ENCODE data around the gene SLC6A18.

The SLC6A18 gene

DNA sequence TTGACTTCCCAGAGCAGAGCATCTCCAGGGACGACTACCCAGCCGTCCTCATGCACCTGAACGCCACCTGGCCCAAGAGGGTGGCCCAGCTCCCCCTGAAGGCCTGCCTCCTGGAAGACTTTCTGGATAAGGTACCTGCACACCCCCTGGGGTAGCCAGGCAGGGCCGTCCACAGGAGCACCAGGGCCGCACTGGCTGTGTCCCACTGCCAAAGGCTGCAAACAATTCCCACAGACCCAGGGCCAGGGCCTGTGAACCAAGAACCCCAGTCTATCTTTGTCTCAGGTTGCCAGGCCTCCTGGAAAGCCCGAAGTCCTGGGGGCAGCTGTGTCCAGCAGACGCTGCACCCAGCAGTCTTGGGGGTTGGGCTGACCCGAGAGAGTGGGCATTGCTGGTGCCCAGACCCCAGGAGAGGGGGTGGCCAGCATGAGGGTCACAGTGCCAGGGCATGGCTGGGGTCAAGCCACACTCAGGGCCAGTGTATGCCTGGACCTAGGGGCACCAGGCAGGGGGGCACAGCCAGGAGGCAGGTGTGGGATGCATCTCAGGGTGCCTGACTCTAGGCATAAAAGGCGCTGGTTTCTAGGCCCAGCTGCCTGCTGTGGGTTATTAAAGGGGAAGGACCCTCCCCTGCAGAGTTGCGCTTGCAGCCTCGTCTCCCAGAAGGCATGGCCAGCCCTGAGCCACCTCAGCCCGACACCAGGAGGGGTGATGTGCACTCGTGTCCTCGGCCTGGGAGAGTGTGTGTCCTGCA, 17.7 kb downstream of the SLC6A18 start:
- Mint-ChIP-seq H3K9me3 (no peaks in the 10 kb centered on the region), H3K4me3 (no peak overlapping the region), H3K27ac (no peak overlapping the region), H3K36me3 (no peaks in the 10 kb centered on the region), H3K4me1 (no peaks in the 10 kb centered on the region)
- DNase-seq (ENCODE audit: low spot score in 2 of 2) (no peak), ATAC-seq (no peak)

DNA sequence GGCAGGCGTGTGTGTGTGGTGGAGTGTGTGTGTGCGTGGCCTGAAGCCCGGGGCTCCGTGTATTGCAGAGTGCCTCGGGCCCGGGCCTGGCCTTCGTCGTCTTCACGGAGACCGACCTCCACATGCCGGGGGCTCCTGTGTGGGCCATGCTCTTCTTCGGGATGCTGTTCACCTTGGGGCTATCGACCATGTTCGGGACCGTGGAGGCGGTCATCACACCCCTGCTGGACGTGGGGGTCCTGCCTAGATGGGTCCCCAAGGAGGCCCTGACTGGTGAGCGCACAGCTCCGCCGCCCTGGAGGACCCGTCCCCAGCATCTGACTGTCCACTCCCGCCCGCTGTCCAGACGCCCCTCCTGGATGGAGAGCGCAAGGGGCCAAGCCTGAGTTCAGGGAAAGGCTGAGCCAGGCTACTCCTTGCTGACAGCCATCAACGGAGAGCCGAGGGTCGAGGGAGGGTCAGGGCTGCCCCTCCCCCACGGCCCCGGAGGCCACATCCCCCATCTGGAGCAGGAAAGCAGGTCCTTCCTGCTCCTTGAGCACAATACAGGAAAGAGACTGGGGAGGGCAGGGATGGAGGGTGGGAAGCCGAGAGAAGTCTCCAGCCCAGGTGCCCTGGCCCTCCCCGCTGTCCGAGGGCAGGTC, 18.4 kb downstream of the SLC6A18 start:
- no peak overlapping the region for H3K27ac Mint-ChIP-seq
- DNase-seq (ENCODE audit: low spot score in 2 of 2) (no peak), ATAC-seq (no peak)
- no peaks in the 10 kb centered on the region for H3K4me1 Mint-ChIP-seq
- no peaks in the 10 kb centered on the region for H3K9me3 Mint-ChIP-seq
- H3K36me3 Mint-ChIP-seq, result no peaks in the 10 kb centered on the region
- no peak overlapping the region for H3K4me3 Mint-ChIP-seq

DNA sequence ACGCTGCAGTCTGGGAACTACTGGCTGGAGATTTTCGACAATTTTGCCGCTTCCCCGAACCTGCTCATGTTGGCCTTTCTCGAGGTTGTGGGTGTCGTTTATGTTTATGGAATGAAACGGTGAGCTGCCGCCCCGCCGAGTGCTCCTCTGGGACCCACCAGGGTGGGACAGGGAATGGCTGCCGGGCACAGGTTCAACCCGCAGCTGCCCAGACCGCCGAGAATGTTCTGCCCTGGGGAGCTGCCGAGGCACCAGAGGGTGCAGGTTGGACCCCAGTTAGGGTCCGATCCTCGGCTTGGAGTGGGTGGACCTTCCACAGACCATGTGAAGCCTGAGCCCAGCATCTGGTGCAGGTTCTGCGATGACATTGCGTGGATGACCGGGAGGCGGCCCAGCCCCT, 19.1 kb downstream of the SLC6A18 start:
- DNase-seq (ENCODE audit: low spot score in 2 of 2) (no peak), ATAC-seq (no peak)
- Mint-ChIP-seq H3K9me3 (no peaks in the 10 kb centered on the region), H3K4me3 (no peak overlapping the region), H3K36me3 (no peaks in the 10 kb centered on the region), H3K4me1 (no peaks in the 10 kb centered on the region), H3K27ac (no peak overlapping the region)

DNA sequence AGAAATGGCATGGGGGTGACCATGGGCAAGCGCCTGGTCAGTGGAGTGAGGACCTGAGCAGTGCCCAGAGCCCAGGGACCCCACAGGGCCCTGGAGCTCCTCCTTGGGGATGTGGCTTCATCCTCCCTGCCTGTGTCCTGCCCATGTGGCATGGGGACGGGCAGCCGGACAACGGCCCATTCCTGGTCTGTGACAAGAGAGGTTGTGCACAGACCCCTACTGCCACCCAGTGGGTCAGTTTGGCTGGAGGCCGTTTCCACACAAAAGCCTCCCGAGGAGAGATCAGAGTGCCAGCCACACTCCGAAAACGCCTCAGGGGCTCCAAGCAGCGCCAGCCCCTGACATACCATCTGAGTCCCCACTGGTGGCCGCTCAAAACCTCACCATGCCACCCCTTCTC, 19.8 kb downstream of the SLC6A18 start:
- Mint-ChIP-seq H3K4me1 (no peaks in the 10 kb centered on the region), H3K27ac (no peak overlapping the region), H3K36me3 (no peaks in the 10 kb centered on the region), H3K9me3 (no peaks in the 10 kb centered on the region), H3K4me3 (no peak overlapping the region)
- DNase-seq (ENCODE audit: low spot score in 2 of 2) (no peak), ATAC-seq (no peak)

DNA sequence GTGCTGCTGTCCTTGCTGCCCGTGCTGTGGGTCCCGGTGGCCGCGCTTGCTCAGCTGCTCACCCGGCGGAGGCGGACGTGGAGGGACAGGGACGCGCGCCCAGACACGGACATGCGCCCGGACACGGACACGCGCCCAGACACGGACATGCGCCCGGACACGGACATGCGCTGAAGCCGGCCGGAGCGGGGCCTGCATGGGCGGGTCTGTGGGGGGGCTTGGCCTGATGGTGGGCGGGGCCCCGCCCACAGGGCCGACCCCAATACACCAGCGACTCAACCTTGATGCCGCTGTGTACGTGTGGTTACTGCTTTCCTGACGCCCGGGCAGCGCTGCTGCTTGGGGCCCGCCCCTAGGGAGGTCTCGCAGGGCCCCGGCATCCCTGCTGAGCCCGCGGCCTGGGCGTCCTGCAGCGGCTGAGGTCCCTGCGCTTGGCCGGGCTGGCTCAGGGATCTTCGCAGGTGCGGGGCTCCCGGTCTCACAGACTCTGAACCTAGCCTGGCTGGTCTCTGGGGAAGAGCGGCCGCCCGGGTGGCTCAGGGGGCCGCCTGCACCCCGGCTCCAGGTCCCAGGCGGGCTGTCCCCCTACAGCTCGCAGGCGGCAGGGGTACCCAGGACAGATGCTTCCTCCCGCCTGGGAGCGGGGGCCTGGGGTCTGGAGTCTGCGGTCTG, 20.9 kb downstream of the SLC6A18 start:
- Mint-ChIP-seq H3K9me3 (no peaks in the 10 kb centered on the region), H3K36me3 (no peaks in the 10 kb centered on the region), H3K27ac (no peak overlapping the region), H3K4me3 (no peak overlapping the region), H3K4me1 (no peaks in the 10 kb centered on the region)
- DNase-seq (ENCODE audit: low spot score in 2 of 2) (no peak), ATAC-seq (no peak)

DNA sequence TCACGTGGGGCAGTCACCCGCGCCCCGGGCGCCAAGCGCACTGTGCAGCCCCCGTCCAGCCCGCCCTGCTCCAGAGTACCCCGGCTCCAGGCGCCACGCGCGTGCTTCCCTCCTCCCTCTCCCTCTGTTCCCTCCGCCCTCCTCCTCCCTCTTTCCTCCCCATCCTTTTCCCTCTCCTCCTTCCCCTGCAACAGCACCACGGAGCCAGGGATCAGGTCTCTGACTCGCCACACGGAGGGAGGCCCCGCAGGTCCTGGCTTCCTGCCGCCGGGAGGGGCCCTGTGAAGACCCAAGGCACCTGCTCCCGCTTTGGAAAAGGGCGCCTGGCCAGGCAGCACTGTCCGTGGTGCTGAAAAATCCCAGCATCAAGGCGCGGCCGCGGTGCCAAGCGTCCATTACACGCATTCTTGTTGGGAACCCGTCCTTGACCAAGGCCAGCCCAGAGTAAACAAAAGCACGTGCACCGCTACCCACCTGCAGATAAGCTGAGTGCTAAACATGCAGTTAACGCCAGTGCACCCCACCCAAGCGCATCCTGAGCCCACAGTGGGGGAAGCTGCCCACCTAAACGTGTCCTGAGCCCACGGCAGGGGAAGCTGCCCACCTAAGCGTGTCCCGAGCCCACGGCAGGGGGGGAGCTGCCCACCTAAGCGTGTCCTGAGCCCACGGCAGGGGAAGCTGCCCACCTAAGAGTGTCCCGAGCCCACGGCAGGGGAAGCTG, 21.7 kb downstream of the SLC6A18 start:
- no peak for ATAC-seq
- Mint-ChIP-seq H3K4me1 (no peaks in the 10 kb centered on the region), H3K36me3 (no peaks in the 10 kb centered on the region), H3K9me3 (no peaks in the 10 kb centered on the region), H3K4me3 (no peak overlapping the region), H3K27ac (no peak overlapping the region)
- DNase-seq (ENCODE audit: low spot score in 2 of 2), result no peak

DNA sequence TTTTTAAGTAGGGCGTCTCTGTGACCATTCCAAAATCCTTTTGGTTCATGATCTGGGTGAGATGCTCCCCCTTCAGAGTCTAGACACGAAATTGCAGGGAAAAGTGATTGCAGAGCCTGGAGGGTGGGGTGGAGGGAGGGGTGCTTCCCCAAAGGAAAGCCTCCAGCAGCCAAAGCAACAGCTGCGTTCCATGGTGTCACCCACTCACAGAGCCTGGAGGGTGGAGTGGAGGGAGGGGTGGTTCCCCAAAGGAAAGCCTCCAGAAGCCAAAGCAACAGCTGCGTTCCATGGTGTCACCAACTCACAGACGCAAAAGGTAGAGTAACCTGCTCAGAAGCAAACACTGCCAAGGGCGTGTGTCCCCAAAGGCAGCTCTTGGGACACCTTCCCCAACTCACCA, 22.6 kb downstream of the SLC6A18 start:
- no peaks in the 10 kb centered on the region for H3K36me3 Mint-ChIP-seq
- ATAC-seq, result no peak
- H3K4me1 Mint-ChIP-seq, result no peaks in the 10 kb centered on the region
- DNase-seq (ENCODE audit: low spot score in 2 of 2), result no peak
- no peak overlapping the region for H3K27ac Mint-ChIP-seq
- H3K4me3 Mint-ChIP-seq, result no peak overlapping the region
- H3K9me3 Mint-ChIP-seq, result no peaks in the 10 kb centered on the region

DNA sequence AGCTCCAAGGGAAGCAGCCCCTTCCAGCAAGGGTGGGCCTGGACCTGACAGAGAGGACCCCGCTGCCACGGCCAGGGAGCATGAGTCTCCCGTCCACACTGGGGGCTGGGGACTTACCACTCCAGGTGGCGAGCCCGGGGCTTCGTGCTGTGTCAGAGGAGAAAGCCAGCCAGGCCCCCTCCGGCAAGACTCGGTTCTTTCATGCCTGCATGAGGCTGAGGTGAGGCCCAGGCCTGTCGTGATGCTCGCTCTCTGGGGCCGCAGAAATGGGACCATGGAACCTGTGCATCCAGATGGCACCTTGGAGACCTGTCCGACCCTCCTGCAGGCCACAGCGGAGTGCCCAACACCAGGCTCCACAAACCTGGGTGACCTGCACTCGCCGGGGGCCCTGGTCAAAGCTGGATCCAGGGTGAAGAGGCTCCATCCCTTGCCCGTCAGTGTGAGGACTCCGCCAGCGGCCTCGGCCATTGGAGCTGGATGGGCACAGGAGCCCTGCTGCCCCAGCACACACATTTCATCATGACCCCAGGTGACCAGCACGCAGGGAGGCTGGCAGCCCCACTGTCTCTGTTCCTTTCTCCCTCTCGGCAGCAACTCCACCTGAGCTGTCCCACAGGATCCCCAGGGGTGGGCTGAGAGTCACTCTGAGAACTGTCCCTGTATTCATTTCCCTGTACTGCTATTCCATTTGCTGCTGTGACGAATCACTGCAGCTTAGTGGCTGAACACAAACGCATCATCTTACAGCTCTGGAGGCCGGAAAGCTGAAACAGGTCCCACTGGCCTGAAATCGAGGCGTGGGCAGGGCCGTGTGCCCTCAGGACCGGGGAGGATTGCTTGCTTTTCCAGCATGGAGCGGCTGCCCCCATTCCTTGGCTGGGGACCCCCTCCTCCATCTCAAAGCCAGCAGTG, 24.4 kb downstream of the SLC6A18 start:
- no peak for DNase-seq (ENCODE audit: low spot score in 2 of 2)
- no peaks in the 10 kb centered on the region for H3K36me3 Mint-ChIP-seq
- no peak overlapping the region for H3K4me3 Mint-ChIP-seq
- H3K9me3 Mint-ChIP-seq, result no peaks in the 10 kb centered on the region
- H3K27ac Mint-ChIP-seq, result no peak overlapping the region
- H3K4me1 Mint-ChIP-seq, result peaks cover 3% of the 10 kb centered on the region
- no peak for ATAC-seq

DNA sequence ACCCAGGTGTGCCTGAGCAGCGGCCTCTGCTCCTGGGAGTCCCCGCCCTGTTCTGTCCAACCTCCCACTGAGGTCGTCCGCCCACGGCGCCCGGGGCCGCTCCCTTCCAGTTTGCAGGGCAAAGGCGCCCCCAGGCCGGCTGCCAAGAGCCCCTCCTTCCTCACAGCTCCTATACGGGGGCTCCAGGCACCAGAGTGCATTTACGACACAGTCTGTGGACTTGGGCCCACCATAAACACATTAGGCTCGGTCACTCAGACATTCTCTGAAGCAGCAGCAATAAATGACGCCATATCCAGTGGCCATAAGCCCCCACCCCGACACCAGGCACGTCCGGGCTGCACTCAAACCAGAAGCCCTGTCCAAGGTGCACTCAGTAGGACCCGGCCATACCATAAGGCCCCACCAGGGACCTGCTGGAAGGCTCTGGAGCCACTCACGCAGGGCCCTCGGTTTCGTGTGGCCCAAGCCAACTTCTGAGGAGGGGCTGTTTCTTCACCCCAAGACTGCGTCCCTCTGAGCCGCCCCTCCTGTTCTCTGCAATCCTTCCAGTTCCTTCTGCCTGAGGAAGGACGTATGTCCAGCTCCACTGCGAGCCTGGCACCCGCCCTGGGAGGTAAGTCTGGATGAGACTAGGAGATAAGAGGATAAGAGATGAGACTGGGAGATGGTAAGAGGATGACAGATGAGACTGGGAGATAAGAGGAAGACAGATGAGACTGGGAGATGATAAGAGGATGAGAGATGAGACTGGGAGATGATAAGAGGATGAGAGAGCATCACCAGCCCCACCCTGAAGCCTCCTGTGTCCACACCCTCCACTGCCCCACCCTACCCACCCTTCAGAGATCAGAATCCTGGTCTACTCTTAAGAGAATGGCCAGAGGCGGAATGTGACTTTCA, 26.7 kb downstream of the SLC6A18 start:
- H3K4me1 Mint-ChIP-seq, result peaks cover 22% of the 10 kb centered on the region
- H3K9me3 Mint-ChIP-seq, result no peaks in the 10 kb centered on the region
- ATAC-seq, result no peak
- no peak overlapping the region for H3K27ac Mint-ChIP-seq
- DNase-seq (ENCODE audit: low spot score in 2 of 2), result no peak
- H3K36me3 Mint-ChIP-seq, result no peaks in the 10 kb centered on the region
- no peak overlapping the region for H3K4me3 Mint-ChIP-seq

DNA sequence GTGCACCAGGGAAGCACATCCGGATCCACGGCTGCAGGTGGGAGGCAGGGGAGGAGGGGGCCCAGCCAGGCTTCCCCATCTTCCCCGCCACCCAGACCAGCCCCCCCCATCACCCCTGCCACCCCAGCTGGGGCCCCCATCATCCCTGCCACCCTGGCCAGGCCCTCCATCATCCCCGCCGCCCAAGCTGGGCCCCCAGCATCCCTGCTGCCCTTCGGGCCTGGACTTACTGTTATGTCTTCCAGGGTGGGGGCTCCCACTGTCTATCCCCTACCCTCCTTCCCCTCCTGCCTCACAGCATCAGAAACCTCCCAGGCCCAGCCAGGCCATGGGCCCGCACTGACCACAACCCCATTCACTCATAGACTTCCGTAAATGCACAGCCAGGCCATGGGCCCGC, 27.5 kb downstream of the SLC6A18 start:
- ATAC-seq (no peak), DNase-seq (ENCODE audit: low spot score in 2 of 2) (no peak)
- no peaks in the 10 kb centered on the region for H3K9me3 Mint-ChIP-seq
- peaks cover 22% of the 10 kb centered on the region for H3K4me1 Mint-ChIP-seq
- peak overlapping the region; percentile 52 for H3K27ac Mint-ChIP-seq
- no peaks in the 10 kb centered on the region for H3K36me3 Mint-ChIP-seq
- H3K4me3 Mint-ChIP-seq, result no peak overlapping the region

DNA sequence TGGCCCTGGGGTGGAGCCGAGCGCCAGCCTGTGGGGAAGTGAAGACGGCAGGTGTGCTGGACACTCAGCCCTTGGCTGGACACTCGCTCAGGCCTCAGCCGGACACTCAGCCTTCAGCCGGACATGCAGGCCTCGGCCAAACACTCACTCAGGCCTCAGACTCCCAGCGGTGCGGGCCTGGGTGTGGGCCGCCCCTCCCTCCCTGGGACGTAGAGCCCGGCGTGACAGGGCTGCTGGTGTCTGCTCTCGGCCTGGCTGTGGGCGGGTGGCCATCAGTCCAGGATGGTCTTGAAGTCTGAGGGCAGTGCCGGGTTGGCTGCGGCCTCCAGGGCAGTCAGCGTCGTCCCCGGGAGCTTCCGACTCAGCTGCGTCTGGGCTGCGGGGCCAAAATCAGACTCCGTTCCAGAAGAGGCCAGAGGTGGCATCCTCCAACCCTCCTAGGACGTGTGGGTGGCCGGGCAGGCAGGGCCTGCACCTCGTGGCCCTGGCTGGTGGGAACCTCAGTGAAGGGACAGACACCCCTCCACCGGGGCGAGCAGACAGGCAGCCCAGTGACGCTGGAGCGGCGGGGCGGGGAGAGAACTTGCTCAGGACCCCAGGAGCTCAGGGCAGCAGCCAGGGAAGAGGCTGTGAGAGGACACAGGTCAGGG, 28.4 kb downstream of the SLC6A18 start:
- Mint-ChIP-seq H3K9me3 (no peaks in the 10 kb centered on the region), H3K36me3 (no peaks in the 10 kb centered on the region), H3K4me1 (peaks cover 22% of the 10 kb centered on the region), H3K4me3 (no peak overlapping the region), H3K27ac (no peak overlapping the region)
- DNase-seq (ENCODE audit: low spot score in 2 of 2) (no peak), ATAC-seq (no peak)

DNA sequence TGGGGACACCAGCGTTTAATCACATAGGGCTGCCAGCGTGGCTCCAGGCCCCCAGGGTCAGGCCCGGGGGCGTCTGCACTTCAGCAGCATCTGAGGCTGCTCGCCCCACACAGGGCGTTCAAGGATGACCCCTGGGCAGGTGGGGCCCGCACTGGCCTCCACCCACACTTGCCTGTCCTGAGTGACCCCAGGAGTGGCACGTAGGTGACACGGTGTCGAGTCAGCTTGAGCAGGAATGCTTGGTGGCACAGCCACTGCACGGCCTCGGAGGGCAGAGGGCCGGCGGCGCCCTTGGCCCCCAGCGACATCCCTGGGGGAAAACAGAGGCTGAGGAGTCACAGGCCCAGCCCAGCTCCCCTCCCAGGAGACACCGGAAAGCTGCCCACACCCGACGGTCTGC, 29.0 kb downstream of the SLC6A18 start:
- Mint-ChIP-seq H3K4me1 (peaks cover 22% of the 10 kb centered on the region), H3K27ac (no peak overlapping the region), H3K9me3 (no peaks in the 10 kb centered on the region), H3K4me3 (no peak overlapping the region), H3K36me3 (no peaks in the 10 kb centered on the region)
- no peak for DNase-seq (ENCODE audit: low spot score in 2 of 2)
- no peak for ATAC-seq

DNA sequence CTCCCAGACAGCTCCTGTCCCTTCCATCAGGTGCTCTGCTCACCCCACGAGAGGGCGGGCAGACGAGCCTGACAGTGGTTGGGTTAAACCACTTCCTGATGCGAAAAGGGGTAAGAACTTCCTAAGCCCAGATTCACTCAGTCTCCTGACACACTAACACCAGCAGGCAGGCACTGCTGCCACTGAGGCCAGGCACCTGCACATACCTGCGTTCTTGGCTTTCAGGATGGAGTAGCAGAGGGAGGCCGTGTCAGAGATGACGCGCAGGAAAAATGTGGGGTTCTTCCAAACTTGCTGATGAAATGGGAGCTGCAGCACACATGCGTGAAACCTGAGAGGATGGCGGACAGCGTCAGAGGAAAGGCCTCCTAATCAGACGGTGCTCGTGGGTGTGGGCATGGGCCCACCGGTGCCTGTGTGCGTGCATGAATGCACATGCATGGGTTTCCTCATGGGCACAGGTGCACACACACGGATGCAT, 29.9 kb downstream of the SLC6A18 start:
- Mint-ChIP-seq H3K4me1 (peaks cover 22% of the 10 kb centered on the region), H3K27ac (peak overlapping the region; percentile 7), H3K36me3 (no peaks in the 10 kb centered on the region), H3K4me3 (no peak overlapping the region), H3K9me3 (no peaks in the 10 kb centered on the region)
- no peak for DNase-seq (ENCODE audit: low spot score in 2 of 2)
- peak; percentile 68 for ATAC-seq
